ENCODE data around the gene NFE2L3.
"Not testable (repeated sequence)": the region's sequence is repeated elsewhere in the genome, so short reads cannot be mapped to it uniquely, and the experiment has no call there.

The NFE2L3 gene

DNA sequence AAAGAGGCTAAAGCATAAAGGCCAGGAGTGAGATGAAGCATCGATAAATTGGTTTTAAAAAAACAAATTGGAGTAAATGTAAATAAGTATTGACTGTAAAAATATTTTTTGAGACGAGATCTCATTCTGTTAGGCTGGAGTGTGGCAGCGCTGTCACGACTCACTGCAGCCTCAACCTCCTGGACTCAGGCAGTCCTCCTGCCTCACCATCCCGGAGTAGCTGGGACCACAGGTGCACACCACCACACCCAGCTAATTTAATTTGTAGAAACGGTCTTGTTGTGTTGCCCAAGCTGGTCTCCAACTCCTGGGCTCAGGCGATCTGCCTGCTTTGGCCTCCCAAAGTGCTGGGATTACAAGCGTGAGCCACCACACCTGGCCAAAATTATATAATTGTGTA lies 30.7 kb downstream of the NFE2L3 start:
- Histone ChIP-seq H3K36me3 (ENCODE audit: insufficient read depth, low read length) (peaks cover 50% of the 10 kb centered on the region), H3K27ac (ENCODE audit: low read depth, low read length) (no peak overlapping the region), H3K9ac (ENCODE audit: low read depth, low read length) (no peak overlapping the region), H3K9me3 (ENCODE audit: insufficient read depth, low read depth, low read length) (no peaks in the 10 kb centered on the region), H3K4me3 (ENCODE audit: low read length) (no peak overlapping the region), H3K4me1 (ENCODE audit: insufficient read depth, low read length) (no peaks in the 10 kb centered on the region), H3K27me3 (ENCODE audit: insufficient read depth, low read length) (no peaks in the 10 kb centered on the region)
- 88% methylated on average over 8 of the region's 8 CpGs for WGBS

DNA sequence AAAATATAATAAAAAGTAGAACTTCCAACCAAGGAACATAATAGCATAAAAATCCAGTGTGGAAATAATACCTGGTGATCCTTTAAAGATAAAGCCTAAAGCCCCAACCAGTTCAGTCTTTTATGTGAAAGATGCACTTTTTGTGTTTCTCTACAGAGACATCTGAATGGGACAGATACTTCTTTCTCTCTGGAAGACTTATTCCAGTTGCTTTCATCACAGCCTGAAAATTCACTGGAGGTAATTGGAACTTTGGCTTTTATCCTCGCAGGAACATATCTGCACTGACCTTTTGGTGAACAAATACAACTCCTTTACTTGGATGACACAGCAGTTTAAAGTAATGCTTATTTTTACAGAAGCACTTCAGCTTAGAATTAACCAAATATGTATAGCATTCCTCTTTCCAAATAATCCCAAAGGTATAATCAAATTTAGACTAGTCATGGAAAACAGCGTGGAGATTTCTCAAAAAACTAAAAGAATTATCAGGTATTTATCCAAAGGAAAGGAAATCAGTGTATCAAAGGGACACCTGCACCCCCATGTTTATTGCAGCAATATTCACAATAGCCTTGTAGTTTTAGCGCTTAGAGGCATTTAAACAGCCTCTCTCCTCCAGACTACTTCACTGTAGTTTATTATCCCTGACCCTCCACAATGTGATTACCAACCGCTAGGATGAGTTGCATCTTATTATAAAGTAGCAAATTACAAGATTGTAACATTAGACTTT lies 31.7 kb downstream of the NFE2L3 start:
- no peak overlapping the region for H3K4me3 ChIP-seq (ENCODE audit: low read length)
- H3K27me3 ChIP-seq (ENCODE audit: insufficient read depth, low read length): no peaks in the 10 kb centered on the region
- H3K9me3 ChIP-seq (ENCODE audit: insufficient read depth, low read depth, low read length): no peaks in the 10 kb centered on the region
- H3K9ac ChIP-seq (ENCODE audit: low read depth, low read length): no peak overlapping the region
- peaks cover 48% of the 10 kb centered on the region for H3K36me3 ChIP-seq (ENCODE audit: insufficient read depth, low read length)
- no peaks in the 10 kb centered on the region for H3K4me1 ChIP-seq (ENCODE audit: insufficient read depth, low read length)
- peak overlapping the region; percentile 59; the same call in 1 of the 2 replicates for H3K27ac ChIP-seq (ENCODE audit: low read depth, low read length)
- 80% methylated on average over 3 of the region's 4 CpGs for WGBS

DNA sequence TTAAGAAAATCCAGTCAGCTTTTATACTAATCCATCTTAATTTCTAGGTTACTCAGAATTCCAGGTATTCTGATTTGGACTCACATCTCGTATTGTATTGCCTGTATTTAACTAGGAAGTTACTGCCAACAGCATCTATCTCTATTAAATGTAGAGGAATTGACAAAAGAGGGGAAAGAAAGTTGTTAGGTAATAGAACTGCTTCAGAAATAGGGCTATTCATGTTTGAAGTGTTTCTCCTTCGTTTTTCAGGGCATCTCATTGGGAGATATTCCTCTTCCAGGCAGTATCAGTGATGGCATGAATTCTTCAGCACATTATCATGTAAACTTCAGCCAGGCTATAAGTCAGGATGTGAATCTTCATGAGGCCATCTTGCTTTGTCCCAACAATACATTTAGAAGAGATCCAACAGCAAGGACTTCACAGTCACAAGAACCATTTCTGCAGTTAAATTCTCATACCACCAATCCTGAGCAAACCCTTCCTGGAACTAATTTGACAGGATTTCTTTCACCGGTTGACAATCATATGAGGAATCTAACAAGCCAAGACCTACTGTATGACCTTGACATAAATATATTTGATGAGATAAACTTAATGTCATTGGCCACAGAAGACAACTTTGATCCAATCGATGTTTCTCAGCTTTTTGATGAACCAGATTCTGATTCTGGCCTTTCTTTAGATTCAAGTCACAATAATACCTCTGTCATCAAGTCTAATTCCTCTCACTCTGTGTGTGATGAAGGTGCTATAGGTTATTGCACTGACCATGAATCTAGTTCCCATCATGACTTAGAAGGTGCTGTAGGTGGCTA lies 32.5 kb downstream of the NFE2L3 start:
- Histone ChIP-seq H3K36me3 (ENCODE audit: insufficient read depth, low read length) (peaks cover 52% of the 10 kb centered on the region), H3K27ac (ENCODE audit: low read depth, low read length) (peak overlapping the region; percentile 59; the same call in 1 of the 2 replicates)
- H3K27me3 ChIP-seq (ENCODE audit: insufficient read depth, low read length); H3K9me3 ChIP-seq (ENCODE audit: insufficient read depth, low read depth, low read length); H3K4me3 ChIP-seq (ENCODE audit: low read length); H3K9ac ChIP-seq (ENCODE audit: low read depth, low read length); H3K4me1 ChIP-seq (ENCODE audit: insufficient read depth, low read length): not testable (repeated sequence)
- WGBS: 78% methylated on average over 3 of the region's 4 CpGs

DNA sequence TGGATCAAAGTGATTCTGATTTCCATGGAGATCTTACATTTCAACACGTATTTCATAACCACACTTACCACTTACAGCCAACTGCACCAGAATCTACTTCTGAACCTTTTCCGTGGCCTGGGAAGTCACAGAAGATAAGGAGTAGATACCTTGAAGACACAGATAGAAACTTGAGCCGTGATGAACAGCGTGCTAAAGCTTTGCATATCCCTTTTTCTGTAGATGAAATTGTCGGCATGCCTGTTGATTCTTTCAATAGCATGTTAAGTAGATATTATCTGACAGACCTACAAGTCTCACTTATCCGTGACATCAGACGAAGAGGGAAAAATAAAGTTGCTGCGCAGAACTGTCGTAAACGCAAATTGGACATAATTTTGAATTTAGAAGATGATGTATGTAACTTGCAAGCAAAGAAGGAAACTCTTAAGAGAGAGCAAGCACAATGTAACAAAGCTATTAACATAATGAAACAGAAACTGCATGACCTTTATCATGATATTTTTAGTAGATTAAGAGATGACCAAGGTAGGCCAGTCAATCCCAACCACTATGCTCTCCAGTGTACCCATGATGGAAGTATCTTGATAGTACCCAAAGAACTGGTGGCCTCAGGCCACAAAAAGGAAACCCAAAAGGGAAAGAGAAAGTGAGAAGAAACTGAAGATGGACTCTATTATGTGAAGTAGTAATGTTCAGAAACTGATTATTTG lies 33.3 kb downstream of the NFE2L3 start:
- peaks cover 54% of the 10 kb centered on the region for H3K36me3 ChIP-seq (ENCODE audit: insufficient read depth, low read length)
- no peak overlapping the region for H3K4me3 ChIP-seq (ENCODE audit: low read length)
- H3K9me3 ChIP-seq (ENCODE audit: insufficient read depth, low read depth, low read length): no peaks in the 10 kb centered on the region
- no peaks in the 10 kb centered on the region for H3K27me3 ChIP-seq (ENCODE audit: insufficient read depth, low read length)
- no peaks in the 10 kb centered on the region for H3K4me1 ChIP-seq (ENCODE audit: insufficient read depth, low read length)
- WGBS: 96% methylated on average over 10 of the region's 10 CpGs
- peak overlapping the region; percentile 21; the same call in 1 of the 2 replicates for H3K27ac ChIP-seq (ENCODE audit: low read depth, low read length)
- H3K9ac ChIP-seq (ENCODE audit: low read depth, low read length): no peak overlapping the region

DNA sequence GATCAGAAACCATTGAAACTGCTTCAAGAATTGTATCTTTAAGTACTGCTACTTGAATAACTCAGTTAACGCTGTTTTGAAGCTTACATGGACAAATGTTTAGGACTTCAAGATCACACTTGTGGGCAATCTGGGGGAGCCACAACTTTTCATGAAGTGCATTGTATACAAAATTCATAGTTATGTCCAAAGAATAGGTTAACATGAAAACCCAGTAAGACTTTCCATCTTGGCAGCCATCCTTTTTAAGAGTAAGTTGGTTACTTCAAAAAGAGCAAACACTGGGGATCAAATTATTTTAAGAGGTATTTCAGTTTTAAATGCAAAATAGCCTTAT lies 33.8 kb downstream of the NFE2L3 start:
- no peak overlapping the region for H3K9ac ChIP-seq (ENCODE audit: low read depth, low read length)
- H3K27me3 ChIP-seq (ENCODE audit: insufficient read depth, low read length): no peaks in the 10 kb centered on the region
- H3K27ac ChIP-seq (ENCODE audit: low read depth, low read length): no peak overlapping the region
- H3K4me3 ChIP-seq (ENCODE audit: low read length): no peak overlapping the region
- 95% methylated on average over 1 of the region's 1 CpG for WGBS
- H3K4me1 ChIP-seq (ENCODE audit: insufficient read depth, low read length): no peaks in the 10 kb centered on the region
- H3K9me3 ChIP-seq (ENCODE audit: insufficient read depth, low read depth, low read length): no peaks in the 10 kb centered on the region
- peaks cover 55% of the 10 kb centered on the region for H3K36me3 ChIP-seq (ENCODE audit: insufficient read depth, low read length)

DNA sequence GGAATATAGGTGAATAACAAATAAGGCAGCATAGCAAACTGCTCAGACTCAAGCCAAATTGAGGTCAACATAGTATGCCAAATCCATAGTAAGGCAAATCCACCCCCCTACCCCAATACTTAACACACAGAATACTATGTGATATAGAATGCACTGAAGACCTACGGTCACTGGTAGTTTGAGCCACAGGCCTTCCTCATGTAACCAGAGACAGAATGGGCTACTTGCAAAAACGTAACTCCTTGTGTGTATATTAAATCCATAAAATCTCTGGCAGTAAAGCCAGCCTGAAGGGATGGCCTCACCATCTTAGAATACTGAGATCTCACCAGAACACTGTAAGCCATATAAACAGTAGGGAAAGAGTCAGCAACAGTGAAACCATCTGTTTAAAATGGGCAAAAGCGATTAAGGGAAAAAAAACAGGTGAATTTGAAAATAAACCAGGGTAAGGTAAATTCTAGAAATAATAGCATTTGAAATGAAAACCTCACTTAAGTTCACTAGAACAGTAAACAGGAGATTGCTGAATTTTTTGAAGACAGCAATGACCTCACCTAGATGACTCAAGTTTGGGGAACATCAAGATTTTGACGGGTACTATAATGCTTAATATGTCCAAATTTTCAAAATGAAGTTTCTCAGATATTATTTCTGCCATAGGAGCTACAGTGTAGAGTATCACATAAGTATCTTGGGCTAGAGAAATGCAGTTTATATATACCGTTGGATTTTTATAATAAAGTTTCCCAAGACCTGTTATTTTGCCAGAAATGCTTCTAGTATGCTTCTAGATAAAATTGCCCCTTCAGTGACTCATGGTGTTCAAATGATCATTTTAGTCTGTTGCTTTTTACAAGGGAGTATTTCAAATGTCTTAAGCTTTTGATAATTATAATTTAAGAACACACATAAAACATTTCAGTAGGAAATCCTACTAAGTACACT lies 34.6 kb downstream of the NFE2L3 start:
- H3K27me3 ChIP-seq (ENCODE audit: insufficient read depth, low read length): no peaks in the 10 kb centered on the region
- no peaks in the 10 kb centered on the region for H3K9me3 ChIP-seq (ENCODE audit: insufficient read depth, low read depth, low read length)
- no peaks in the 10 kb centered on the region for H3K4me1 ChIP-seq (ENCODE audit: insufficient read depth, low read length)
- H3K27ac ChIP-seq (ENCODE audit: low read depth, low read length): peak overlapping the region; percentile 68; the same call in 1 of the 2 replicates
- no peak overlapping the region for H3K4me3 ChIP-seq (ENCODE audit: low read length)
- peaks cover 63% of the 10 kb centered on the region for H3K36me3 ChIP-seq (ENCODE audit: insufficient read depth, low read length)
- 95% methylated on average over 5 of the region's 5 CpGs for WGBS
- no peak overlapping the region for H3K9ac ChIP-seq (ENCODE audit: low read depth, low read length)

DNA sequence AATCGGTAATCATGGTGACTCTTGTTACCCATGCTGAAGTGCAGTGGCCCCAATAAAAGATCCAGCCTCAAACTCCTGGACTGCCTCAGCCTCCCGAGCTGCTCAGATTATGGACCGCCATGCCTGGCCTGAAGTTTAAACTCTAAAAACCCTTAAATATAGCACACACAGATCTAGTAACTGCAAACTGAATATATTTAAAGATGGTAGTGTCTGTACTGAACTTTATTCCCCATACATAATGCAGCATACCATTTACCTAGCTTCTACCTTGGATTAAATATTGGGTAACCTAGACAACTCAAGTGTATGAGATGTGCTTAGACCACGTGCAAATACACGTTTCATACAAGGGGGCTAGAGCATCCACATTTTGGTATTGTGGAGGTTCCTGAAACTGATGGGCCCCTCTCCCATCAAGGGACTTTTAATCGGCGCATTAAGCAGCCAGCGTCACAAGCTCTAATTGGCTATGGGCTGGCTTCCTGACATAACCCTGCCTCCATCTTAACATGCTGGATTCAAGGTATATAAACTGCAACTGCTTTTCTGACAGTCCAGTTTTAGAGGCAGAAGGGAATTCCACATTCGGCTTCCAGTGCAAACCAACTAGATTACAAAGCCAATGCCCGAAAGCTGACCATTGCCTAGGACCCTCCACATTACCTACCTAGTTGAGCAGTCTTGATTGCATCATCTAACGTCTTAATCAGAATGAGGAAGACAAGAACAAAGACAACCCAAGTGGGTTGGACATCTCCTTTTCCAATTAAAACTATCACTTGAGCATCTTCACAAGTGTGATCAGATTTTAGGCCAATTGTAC lies 35.6 kb downstream of the NFE2L3 start:
- H3K27ac ChIP-seq (ENCODE audit: low read depth, low read length): peak overlapping the region; percentile 68; the same call in 1 of the 2 replicates

DNA sequence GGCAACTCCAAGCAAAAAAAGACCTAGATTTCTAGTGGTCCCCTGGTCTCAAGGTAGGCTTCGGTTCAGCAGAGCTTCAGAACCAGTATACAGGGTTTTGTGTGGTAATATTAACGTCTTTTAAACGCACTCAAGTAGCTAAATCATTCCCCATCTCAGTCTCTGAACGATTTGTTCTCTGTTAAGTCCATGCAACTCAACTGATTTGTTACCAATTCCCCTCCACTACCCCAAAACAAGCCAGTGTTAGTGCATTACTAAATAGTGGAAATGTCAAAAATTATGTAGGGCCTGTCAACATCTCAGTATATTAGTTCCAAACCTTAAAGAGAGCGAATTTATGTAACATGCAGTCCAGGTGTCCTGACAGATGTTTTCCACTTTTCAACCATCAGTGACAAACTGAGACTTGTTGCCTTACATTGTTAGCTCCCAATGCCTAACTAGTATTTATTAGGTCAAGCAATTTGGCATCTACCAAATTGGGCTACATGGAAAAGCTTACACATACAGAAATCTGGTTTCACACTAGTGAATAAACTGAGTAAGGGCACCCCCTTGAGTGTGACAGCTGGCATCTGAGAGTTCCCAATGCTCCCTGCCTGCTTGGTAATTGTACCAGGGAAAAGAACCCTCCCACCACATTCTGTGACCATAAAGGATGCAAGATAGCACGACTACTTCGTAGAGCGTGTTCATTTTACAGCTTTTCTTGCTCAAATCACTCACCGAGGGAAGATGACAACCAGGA lies 36.4 kb downstream of the NFE2L3 start:
- WGBS: 97% methylated on average over 9 of the region's 9 CpGs
- peaks cover 81% of the 10 kb centered on the region for H3K36me3 ChIP-seq (ENCODE audit: insufficient read depth, low read length)
- no peak overlapping the region for H3K4me3 ChIP-seq (ENCODE audit: low read length)
- H3K27me3 ChIP-seq (ENCODE audit: insufficient read depth, low read length): no peaks in the 10 kb centered on the region
- H3K9me3 ChIP-seq (ENCODE audit: insufficient read depth, low read depth, low read length): no peaks in the 10 kb centered on the region
- H3K4me1 ChIP-seq (ENCODE audit: insufficient read depth, low read length): 0 out of 2 replicates have a peak, but pooled peaks cover 5% of the 10 kb centered on the region
- peak overlapping the region; percentile 68; the same call in 1 of the 2 replicates for H3K27ac ChIP-seq (ENCODE audit: low read depth, low read length)
- no peak overlapping the region for H3K9ac ChIP-seq (ENCODE audit: low read depth, low read length)

More for the DNA sequence above, 35.6 kb downstream of the NFE2L3 start:
- Histone ChIP-seq H3K27me3 (ENCODE audit: insufficient read depth, low read length) (no peaks in the 10 kb centered on the region), H3K36me3 (ENCODE audit: insufficient read depth, low read length) (peaks cover 73% of the 10 kb centered on the region), H3K4me1 (ENCODE audit: insufficient read depth, low read length) (no peaks in the 10 kb centered on the region), H3K9ac (ENCODE audit: low read depth, low read length) (0 out of 2 replicates have a peak overlapping the region, but pooled peaks have one; percentile 9), H3K4me3 (ENCODE audit: low read length) (no peak overlapping the region), H3K9me3 (ENCODE audit: insufficient read depth, low read depth, low read length) (no peaks in the 10 kb centered on the region)
- 90% methylated on average over 11 of the region's 11 CpGs for WGBS

DNA sequence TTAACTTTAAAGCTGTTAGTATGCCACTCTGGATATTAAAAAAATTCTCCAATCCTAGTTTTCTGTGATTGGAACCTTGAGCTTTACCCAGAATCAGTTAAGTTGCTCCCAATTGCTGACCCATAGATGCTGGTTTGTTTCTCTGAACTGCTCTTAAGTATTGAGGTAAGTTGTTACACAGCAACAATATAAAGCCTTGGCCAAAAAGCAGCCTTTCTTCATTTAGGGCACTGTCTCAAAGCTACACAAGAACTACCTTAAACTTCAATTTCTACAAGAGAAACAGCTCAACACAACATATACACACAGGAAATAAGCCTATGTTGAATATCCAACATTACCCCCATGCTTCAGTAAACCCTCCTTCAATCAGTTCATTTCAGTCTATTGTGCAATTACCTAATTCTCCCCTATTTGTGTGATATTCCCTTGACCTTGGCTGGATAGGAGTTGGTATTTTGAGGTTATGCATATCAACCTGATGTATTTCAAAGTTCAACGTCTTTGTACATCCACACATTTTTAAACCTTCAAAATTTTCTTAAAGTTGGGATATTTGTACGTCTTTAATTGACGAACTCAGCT lies 37.1 kb downstream of the NFE2L3 start:
- Histone ChIP-seq H3K36me3 (ENCODE audit: insufficient read depth, low read length) (peaks cover 85% of the 10 kb centered on the region), H3K4me3 (ENCODE audit: low read length) (no peak overlapping the region), H3K27me3 (ENCODE audit: insufficient read depth, low read length) (no peaks in the 10 kb centered on the region), H3K9ac (ENCODE audit: low read depth, low read length) (no peak overlapping the region), H3K9me3 (ENCODE audit: insufficient read depth, low read depth, low read length) (no peaks in the 10 kb centered on the region), H3K27ac (ENCODE audit: low read depth, low read length) (peak overlapping the region; percentile 68; the same call in 1 of the 2 replicates), H3K4me1 (ENCODE audit: insufficient read depth, low read length) (0 out of 2 replicates have a peak, but pooled peaks cover 5% of the 10 kb centered on the region)
- WGBS: 88% methylated on average over 3 of the region's 3 CpGs

All from HUES64 (cell line).